Astrocyte of the spinal cord (primary cell): ENCODE results near the gene ATL2.

ENCODE experiments used
- DNase-seq: peaks from one replicate; pipeline ENCODE4 v3.0.0; 2011; ENCODE audit warnings: low read depth, low spot score
- H3K4me3 ChIP-seq: 2 replicates; pipeline ENCODE4 v1.5.1; 2011; ENCODE audit warnings: low read depth, mild to moderate bottlenecking, low read length, moderate library complexity
- in situ Hi-C: cut with HindIII; loops from 2 replicates; pipeline ENCODE4 v1.10.0; 2017; ENCODE audit warnings: low sequenced_read_pairs
- TF ChIP-seq, protein P1 (sequence below): IDR thresholded peaks from 2 replicates; pipeline ENCODE4 v1.5.1; 2012; ENCODE audit warnings: low read depth, mild to moderate bottlenecking, low read length, inconsistent platforms

The ATL2 gene

DNA sequence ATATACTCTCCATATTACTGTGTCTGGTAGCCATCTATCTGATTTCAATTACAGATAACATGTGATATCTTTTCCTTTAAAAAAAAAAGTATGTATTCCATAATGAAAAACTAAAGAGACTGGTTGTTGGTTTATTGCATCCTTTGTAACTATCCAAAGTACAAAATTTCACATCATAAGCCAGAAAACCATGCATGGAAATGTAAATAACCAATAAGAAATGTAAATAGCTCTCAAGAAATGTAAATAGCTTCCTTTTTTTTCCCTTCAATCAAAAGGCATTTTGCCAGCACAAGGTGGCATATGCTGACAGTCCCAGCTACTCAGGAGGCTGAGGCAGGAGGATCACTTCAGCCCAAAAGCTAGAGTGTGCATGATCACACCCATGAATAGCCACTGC lies 59.3 kb downstream of the ATL2 start:
- in situ Hi-C loops: no loop called here

DNA sequence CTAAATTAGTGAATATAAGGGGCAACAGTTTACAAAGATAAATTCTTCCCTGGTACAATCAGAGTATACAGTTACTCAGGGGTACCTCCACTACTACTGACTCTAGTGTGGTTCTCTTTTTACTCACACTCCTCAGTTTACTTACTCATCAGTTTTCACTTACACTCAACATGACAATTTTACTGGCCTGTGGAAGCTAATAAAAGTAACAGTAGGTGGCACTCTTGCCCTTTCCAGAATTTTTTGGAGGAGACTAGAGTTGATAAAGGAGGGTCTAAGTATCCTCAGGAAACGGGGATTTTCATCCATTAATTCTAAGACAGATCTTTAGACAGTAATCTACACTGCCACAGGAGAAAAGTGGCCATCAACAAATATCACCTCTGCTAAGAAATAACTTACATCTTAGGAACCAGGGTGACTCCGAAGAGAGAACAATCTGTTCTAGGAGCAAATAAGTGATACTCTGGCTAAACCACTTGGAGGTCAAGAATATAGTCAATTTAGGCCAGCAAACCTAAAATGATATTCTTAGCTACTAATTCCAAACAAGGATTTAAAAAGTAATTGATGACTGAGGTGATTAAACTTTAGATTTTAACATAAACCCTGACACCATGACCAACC lies 61.3 kb downstream of the ATL2 start:
- peak; percentile 64 for DNase-seq
- in situ Hi-C loops: no loop called here
- TF ChIP-seq, protein P1, sequence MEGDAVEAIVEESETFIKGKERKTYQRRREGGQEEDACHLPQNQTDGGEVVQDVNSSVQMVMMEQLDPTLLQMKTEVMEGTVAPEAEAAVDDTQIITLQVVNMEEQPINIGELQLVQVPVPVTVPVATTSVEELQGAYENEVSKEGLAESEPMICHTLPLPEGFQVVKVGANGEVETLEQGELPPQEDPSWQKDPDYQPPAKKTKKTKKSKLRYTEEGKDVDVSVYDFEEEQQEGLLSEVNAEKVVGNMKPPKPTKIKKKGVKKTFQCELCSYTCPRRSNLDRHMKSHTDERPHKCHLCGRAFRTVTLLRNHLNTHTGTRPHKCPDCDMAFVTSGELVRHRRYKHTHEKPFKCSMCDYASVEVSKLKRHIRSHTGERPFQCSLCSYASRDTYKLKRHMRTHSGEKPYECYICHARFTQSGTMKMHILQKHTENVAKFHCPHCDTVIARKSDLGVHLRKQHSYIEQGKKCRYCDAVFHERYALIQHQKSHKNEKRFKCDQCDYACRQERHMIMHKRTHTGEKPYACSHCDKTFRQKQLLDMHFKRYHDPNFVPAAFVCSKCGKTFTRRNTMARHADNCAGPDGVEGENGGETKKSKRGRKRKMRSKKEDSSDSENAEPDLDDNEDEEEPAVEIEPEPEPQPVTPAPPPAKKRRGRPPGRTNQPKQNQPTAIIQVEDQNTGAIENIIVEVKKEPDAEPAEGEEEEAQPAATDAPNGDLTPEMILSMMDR: peak; percentile 75
- no peak overlapping the region for H3K4me3 ChIP-seq

More for the DNA sequence above, 59.3 kb downstream of the ATL2 start:
- no peak overlapping the region for H3K4me3 ChIP-seq
- no peak for DNase-seq
- TF ChIP-seq, protein P1: no peak

DNA sequence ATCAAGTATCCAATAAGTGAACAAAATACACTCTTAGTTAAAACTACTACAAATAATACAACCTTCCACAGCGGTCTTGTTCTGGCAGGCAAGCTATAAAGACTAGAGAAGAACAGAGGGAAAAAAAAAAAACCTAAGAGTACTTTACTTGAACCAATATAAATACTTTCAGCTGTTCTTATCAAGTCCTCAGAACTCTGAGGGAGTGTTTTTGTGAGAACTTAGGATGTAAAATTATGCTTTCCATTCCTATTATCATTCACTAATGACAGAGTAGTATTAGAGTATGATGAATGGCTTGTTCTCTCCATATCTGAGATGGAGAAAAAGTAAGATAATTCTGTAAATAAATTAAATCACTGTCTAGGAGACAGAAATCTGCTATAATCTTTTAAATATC lies 68.3 kb downstream of the ATL2 start:
- H3K4me3 ChIP-seq: no peak overlapping the region
- in situ Hi-C loops: no loop called here
- DNase-seq: no peak
- TF ChIP-seq, protein P1: no peak

DNA sequence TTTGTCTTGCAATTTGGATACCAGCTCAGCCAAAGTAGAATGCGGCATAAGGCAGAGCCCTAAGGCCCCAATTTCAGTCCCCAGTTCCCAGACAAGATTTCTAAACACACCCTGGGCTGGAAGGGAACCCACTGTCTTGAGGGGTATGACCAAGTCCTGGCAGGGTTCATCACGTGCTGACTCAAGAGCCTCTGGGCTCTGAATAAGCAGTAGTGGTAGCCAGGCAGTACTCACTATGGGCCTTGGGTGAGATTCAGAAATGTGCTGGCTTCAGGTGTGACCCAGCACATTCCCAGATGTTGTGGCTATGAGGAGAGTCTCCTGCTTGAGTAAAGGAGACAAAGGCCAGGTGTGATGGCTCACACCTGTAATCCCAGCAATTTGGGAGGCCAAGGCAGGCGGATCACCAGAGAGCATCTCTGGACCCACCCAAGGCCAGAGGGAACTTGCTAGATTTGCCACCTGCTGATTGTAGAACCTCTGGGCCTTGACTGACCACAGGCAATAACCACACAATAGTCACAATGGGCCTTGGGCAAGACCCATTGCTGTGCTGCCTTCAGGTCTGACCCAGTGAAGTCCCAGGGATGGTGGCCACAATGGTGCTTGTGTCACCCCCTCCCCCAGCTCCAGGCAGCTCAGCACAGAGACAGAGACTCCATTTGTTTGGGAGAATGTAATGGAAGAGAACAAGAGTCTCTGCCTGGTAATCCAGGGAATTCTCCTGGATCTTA lies 74.9 kb downstream of the ATL2 start:
- DNase-seq: no peak
- no peak overlapping the region for H3K4me3 ChIP-seq
- TF ChIP-seq, protein P1: no peak
- in situ Hi-C loops: no loop called here

DNA sequence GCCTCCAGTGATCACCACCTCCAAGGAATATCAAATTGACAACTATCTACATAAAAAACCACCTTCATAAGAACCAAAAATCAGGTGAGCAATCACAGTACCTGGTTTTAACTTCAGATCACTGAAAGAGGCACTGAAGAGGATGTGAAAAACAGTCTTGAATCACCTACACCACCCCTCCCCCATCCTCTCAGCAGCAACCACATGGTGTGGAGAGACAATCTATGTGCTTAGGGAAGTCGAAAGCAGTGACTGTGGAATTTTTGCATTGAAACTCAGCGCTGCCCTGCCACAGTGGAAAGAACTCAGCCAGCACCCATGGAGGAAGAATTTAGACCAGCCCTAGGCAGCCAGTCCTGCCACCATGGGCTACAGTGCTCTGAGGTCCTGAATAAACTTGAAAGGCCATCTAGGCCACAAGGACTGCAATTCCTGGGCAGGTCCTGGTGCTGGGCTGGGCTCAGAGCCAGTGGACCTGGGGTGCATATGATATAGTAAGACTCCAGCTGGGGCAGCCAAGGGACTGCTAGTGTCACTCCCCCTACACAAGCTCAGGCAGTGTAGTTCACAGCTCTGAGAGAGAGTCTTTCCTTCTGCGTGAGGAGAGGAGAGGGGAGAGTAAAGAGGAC lies 75.6 kb downstream of the ATL2 start:
- TF ChIP-seq, protein P1: no peak
- DNase-seq: no peak
- in situ Hi-C loops: no loop called here

DNA sequence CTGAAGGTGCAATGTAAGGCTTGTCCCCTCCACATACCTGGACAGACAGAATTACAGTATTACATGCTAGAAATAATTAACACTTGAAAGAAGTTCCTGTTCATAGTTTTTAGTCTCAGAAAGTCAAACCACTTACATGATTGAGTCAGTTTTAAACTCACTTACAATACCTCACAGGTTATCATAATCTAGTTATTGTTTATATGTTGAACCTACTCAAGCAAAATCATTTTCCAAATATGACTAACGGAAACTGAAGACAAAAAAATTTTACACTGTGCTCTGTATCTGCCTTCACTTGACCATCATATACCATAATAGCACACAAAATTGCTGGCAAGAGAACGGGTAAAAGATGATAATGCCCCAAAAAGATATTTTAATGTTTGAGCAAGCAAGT lies 78.5 kb downstream of the ATL2 start:
- in situ Hi-C loops: no loop called here
- TF ChIP-seq, protein P1: no peak

More for the DNA sequence above, 75.6 kb downstream of the ATL2 start:
- no peak overlapping the region for H3K4me3 ChIP-seq

More for the DNA sequence above, 78.5 kb downstream of the ATL2 start:
- no peak for DNase-seq
- no peak overlapping the region for H3K4me3 ChIP-seq
